T47D (cell line): ENCODE measurements around the gene SERTM2.

Experiments
- DNase-seq, 2 experiments: peaks; one replicate each; pipeline versions ENCODE4 v3.0.0 to v3.0.0-alpha.2; 2011 to 2012; ENCODE audit warnings: low read depth in 1 of 2, low spot score in 1 of 2
- JUND ChIP-seq: IDR thresholded peaks from 2 replicates; pipeline ENCODE4 v1.6.1; 2012; ENCODE audit warnings: low read depth
- in situ Hi-C: cut with HindIII; loops from 2 replicates; pipeline ENCODE4 v1.10.0; 2016; ENCODE audit warnings: low sequenced_read_pairs, low pct_unique_long_range_greater_than_20kb

Gene SERTM2

GRCh38 chrX:111568354-111568753 lies 56.9 kb downstream of the SERTM2 start:
- no peak for TF ChIP-seq JUND
- DNase-seq, result peak in 1 of 2 experiments; percentile 22
- in situ Hi-C loops, result no loop called here

- in situ Hi-C loops, result no loop called here
- no peak for DNase-seq
- no peak for TF ChIP-seq JUND
Observed at GRCh38 chrX:111568817-111569216, 57.4 kb downstream of the SERTM2 start.
